HepG2 (cell line): ENCODE measurements around the gene MASP2. TPM values are rescaled to one million over a fixed set of nuclear protein-coding genes. Genes with fewer than 3 reads are reported as not detected.

ENCODE experiments used
- ARID4A ChIP-seq: sonication (generic); formaldehyde crosslinking; IDR thresholded peaks from 2 replicates; pipeline ENCODE4 v1.5.0; 2020; ENCODE audit warnings: mild to moderate bottlenecking, missing genetic modification reagents, borderline replicate concordance
- CBFB ChIP-seq: sonication (generic); formaldehyde crosslinking; IDR thresholded peaks from 2 replicates; pipeline ENCODE4 v1.4.0; 2020; ENCODE audit warnings: missing genetic modification reagents
- CEBPG ChIP-seq: IDR thresholded peaks from 2 replicates; pipeline ENCODE4 v1.6.1; 2016
- CREB1 ChIP-seq, 2 experiments: fragments of 450-650 bp in 1 of 2; IDR thresholded peaks; 2 replicates each; pipeline ENCODE4 v1.6.1; 2016 to 2017; ENCODE audit warnings: control low read depth in 1 of 2, mild to moderate bottlenecking in 1 of 2, missing compliant biosample characterization in 1 of 2, missing genetic modification characterization in 1 of 2
- CSRNP1 ChIP-seq: sonication (generic); formaldehyde crosslinking; IDR thresholded peaks from 2 replicates; pipeline ENCODE4 v1.8.1; 2023; ENCODE audit warnings: mild to moderate bottlenecking, missing genetic modification reagents
- ELF1 ChIP-seq: sonication (generic); formaldehyde crosslinking; IDR thresholded peaks from 2 replicates; pipeline ENCODE4 v1.4.0; 2020; ENCODE audit warnings: missing genetic modification reagents
- KDM4B ChIP-seq: sonication (generic); formaldehyde crosslinking; IDR thresholded peaks from 2 replicates; pipeline ENCODE4 v1.4.0; 2020; ENCODE audit warnings: missing genetic modification reagents
- KDM5A ChIP-seq: fragments of 200-600 bp; sonication (generic); IDR thresholded peaks from 2 replicates; pipeline ENCODE4 v1.7.0; 2018; ENCODE audit warnings: antibody characterized with exemption, mild to moderate bottlenecking, low read length, borderline replicate concordance
- MAFK ChIP-seq, 2 experiments: IDR thresholded peaks in 1 of 2; conservative IDR thresholded peaks in 1 of 2; 2 replicates each; pipeline ENCODE4 v1.6.1; 2011; ENCODE audit warnings: improper control_type of control experiment in 2 of 2, low read length in 2 of 2
- MXI1 ChIP-seq: IDR thresholded peaks from 3 replicates; pipeline ENCODE4 v1.6.1; 2012; ENCODE audit warnings: low read depth, low read length, inconsistent platforms, borderline replicate concordance
- NONO ChIP-seq, 2 experiments: fragments of 450-650 bp in 1 of 2; sonication (generic) in 1 of 2; formaldehyde crosslinking in 1 of 2; IDR thresholded peaks in 1 of 2; conservative IDR thresholded peaks in 1 of 2; 2 replicates each; pipeline versions ENCODE4 v1.6.1 to v1.8.0; 2017 to 2022; ENCODE audit warnings: mild to moderate bottlenecking in 1 of 2, missing genetic modification reagents in 1 of 2, moderate library complexity in 1 of 2
- PHF8 ChIP-seq: sonication (generic); formaldehyde crosslinking; IDR thresholded peaks from 2 replicates; pipeline ENCODE4 v1.5.0; 2020; ENCODE audit warnings: missing genetic modification reagents
- RNF2 ChIP-seq: fragments of 450-650 bp; conservative IDR thresholded peaks from 2 replicates; pipeline ENCODE4 v1.6.1; 2016; ENCODE audit warnings: low read depth
- YEATS4 ChIP-seq: sonication (generic); formaldehyde crosslinking; IDR thresholded peaks from 2 replicates; pipeline ENCODE4 v1.4.0; 2020; ENCODE audit warnings: missing genetic modification reagents, borderline replicate concordance
- ZBTB10 ChIP-seq: sonication (generic); formaldehyde crosslinking; IDR thresholded peaks from 2 replicates; pipeline ENCODE4 v1.4.0; 2020; ENCODE audit warnings: missing genetic modification reagents, borderline replicate concordance
- ZNF230 ChIP-seq: sonication (generic); formaldehyde crosslinking; IDR thresholded peaks from 2 replicates; pipeline ENCODE4 v1.4.0; 2020; ENCODE audit warnings: mild to moderate bottlenecking, missing genetic modification reagents
- polyA plus RNA-seq, 8 experiments: library from polyadenylated mRNA; depleted of rRNA in 3 of 8; stranded (reverse) in 7 of 8; unstranded in 1 of 8; fragments of >200 nt; fragmentation: Illumina TruSeq in 4 of 8; extraction: Trizol in 4 of 8; gene quantifications; 2 replicates each; pipeline versions ENCODE4 v1.2.1 to v1.2.3, GENCODE V29; 2011 to 2016; ENCODE audit warnings: low read depth in 4 of 8, missing spikeins in 1 of 8, mixed read lengths in 1 of 8; ENCODE audit not compliant: insufficient read depth in 1 of 8
- total RNA-seq, 5 experiments: library from RNA; depleted of rRNA; stranded (reverse); fragments of >200 nt; fragmentation: Illumina TruSeq; extraction: Trizol; gene quantifications; 2 replicates each; pipeline ENCODE4 v1.2.3, GENCODE V29; 2016; ENCODE audit warnings: low read depth in 1 of 5

Gene MASP2
- total and polyA plus RNA-seq, 2 of the 13 experiments (the other 11 are each of a cell fraction or from before 2014, with no cell fraction given): 7.1 to 11.8 TPM

- peak; percentile 57; the same call in 1 of the 2 replicates for TF ChIP-seq ARID4A (CRISPR knock-in tag)
- peak; percentile 70; the same call in 1 of the 2 replicates for TF ChIP-seq YEATS4
- TF ChIP-seq CEBPG: 0 out of 2 replicates have a peak, but pooled peaks have one; percentile 5
- TF ChIP-seq CBFB (CRISPR knock-in tag): peak; percentile 60; the same call in 1 of the 2 replicates
- TF ChIP-seq KDM5A: peak; percentile 56; the same call in 1 of the 2 replicates
- 0 out of 2 replicates have a peak, but pooled peaks have one; percentile 44 for TF ChIP-seq ZBTB10
- no peak for TF ChIP-seq NONO (IDR thresholded peaks at IDR 0.05)
- 0 out of 2 replicates have a peak, but pooled peaks have one; percentile 47 for TF ChIP-seq NONO (CRISPR knock-in tag; conservative IDR thresholded peaks at IDR 0.05)
- peak; percentile 79 for TF ChIP-seq PHF8
- TF ChIP-seq KDM4B: 0 out of 2 replicates have a peak, but pooled peaks have one; percentile 22
- peak; percentile 75 for TF ChIP-seq RNF2
- peak; percentile 27 for TF ChIP-seq ELF1 (CRISPR knock-in tag)
- peak; percentile 26; the same call in 1 of the 2 replicates for TF ChIP-seq CREB1 (IDR thresholded peaks at IDR 0.05)
- no peak for TF ChIP-seq CREB1 (CRISPR knock-in tag; IDR thresholded peaks at IDR 0.05)
- TF ChIP-seq MXI1: peak; percentile 99
- 0 out of 2 replicates have a peak, but pooled peaks have one; percentile 45 for TF ChIP-seq CSRNP1 (CRISPR knock-in tag)
- TF ChIP-seq ZNF230 (CRISPR knock-in tag): no peak
- no peak for TF ChIP-seq MAFK (conservative IDR thresholded peaks at IDR 0.05 in 1 of 2, IDR thresholded peaks at IDR 0.05 in 1 of 2; ENCODE audit: low read length in 2 of 2)
Observed at GRCh38 chr1:11059968-11060830, 13.2 kb upstream of the MASP2 start, which contains the start of gene SRM (continued).
